ENCODE results near the gene PLXNC1. TPM values are rescaled to one million over a fixed set of nuclear protein-coding genes. Genes with fewer than 3 reads are reported as not detected.

Gene PLXNC1
- total RNA-seq, 1 experiment from 2014 or later = 1.3 TPM

- no TSS peak for BruUV-seq (replicated peaks)
- H3K27ac Mint-ChIP-seq (ENCODE audit: unreplicated experiment) = no peak overlapping the region
- H3K27me3 Mint-ChIP-seq (ENCODE audit: unreplicated experiment) = peaks cover 62% of the 10 kb centered on the region
- TF ChIP-seq, protein P1, sequence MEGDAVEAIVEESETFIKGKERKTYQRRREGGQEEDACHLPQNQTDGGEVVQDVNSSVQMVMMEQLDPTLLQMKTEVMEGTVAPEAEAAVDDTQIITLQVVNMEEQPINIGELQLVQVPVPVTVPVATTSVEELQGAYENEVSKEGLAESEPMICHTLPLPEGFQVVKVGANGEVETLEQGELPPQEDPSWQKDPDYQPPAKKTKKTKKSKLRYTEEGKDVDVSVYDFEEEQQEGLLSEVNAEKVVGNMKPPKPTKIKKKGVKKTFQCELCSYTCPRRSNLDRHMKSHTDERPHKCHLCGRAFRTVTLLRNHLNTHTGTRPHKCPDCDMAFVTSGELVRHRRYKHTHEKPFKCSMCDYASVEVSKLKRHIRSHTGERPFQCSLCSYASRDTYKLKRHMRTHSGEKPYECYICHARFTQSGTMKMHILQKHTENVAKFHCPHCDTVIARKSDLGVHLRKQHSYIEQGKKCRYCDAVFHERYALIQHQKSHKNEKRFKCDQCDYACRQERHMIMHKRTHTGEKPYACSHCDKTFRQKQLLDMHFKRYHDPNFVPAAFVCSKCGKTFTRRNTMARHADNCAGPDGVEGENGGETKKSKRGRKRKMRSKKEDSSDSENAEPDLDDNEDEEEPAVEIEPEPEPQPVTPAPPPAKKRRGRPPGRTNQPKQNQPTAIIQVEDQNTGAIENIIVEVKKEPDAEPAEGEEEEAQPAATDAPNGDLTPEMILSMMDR (IDR thresholded peaks at IDR 0.05; ENCODE audit: unreplicated experiment) = no peak
- no peak for DNase-seq
- CTCF ChIA-PET = no interaction called here
- intact Hi-C loops (cut with micrococcal nuclease; ENCODE audit: unreplicated experiment) = no loop called here
- no peaks in the 10 kb centered on the region for H3K36me3 Mint-ChIP-seq (ENCODE audit: insufficient read depth, unreplicated experiment)
- no peaks in the 10 kb centered on the region for H3K9me3 Mint-ChIP-seq (ENCODE audit: low read depth, unreplicated experiment)
- no peak overlapping the region for H3K4me3 Mint-ChIP-seq (ENCODE audit: low read depth, unreplicated experiment)
- no peaks in the 10 kb centered on the region for H3K4me1 Mint-ChIP-seq (ENCODE audit: low read depth, unreplicated experiment)
Observed at GRCh38 chr12:94231709-94232108, 83.3 kb downstream of the PLXNC1 start.

DNA sequence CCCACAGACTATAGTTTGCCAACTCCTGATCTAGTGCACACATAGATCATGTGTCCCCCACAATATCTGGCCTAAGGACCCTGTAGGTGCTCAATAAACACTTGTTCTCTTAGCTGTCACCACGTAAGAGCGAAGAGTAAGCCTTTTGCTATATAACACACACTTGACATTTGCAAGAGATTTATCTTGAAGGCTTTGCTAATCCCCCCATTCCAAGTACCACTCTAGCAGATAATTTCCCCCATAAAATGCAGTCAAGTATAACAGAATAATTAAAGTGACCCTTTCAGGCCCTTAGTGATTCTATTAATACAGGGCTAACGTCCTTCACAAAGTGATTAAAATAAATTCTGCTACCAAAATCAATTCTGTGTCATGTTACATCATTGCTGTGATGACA, 87.5 kb downstream of the PLXNC1 start:
- H3K4me3 Mint-ChIP-seq (ENCODE audit: low read depth, unreplicated experiment) = no peak overlapping the region
- H3K27me3 Mint-ChIP-seq (ENCODE audit: unreplicated experiment) = peaks cover 73% of the 10 kb centered on the region
- H3K36me3 Mint-ChIP-seq (ENCODE audit: insufficient read depth, unreplicated experiment) = no peaks in the 10 kb centered on the region
- no peaks in the 10 kb centered on the region for H3K9me3 Mint-ChIP-seq (ENCODE audit: low read depth, unreplicated experiment)
- H3K27ac Mint-ChIP-seq (ENCODE audit: unreplicated experiment) = no peak overlapping the region
- CTCF ChIA-PET = no interaction called here
- TF ChIP-seq, protein P1 (IDR thresholded peaks at IDR 0.05; ENCODE audit: unreplicated experiment) = no peak
- H3K4me1 Mint-ChIP-seq (ENCODE audit: low read depth, unreplicated experiment) = no peaks in the 10 kb centered on the region
- intact Hi-C loops (cut with micrococcal nuclease; ENCODE audit: unreplicated experiment) = no loop called here
- DNase-seq = no peak
- BruUV-seq (replicated peaks) = no TSS peak

- BruUV-seq (replicated peaks) = no TSS peak
- Mint-ChIP-seq H3K4me1 (ENCODE audit: low read depth, unreplicated experiment) (no peaks in the 10 kb centered on the region), H3K9me3 (ENCODE audit: low read depth, unreplicated experiment) (no peaks in the 10 kb centered on the region), H3K36me3 (ENCODE audit: insufficient read depth, unreplicated experiment) (no peaks in the 10 kb centered on the region), H3K27me3 (ENCODE audit: unreplicated experiment) (peaks cover 72% of the 10 kb centered on the region), H3K4me3 (ENCODE audit: low read depth, unreplicated experiment) (no peak overlapping the region), H3K27ac (ENCODE audit: unreplicated experiment) (no peak overlapping the region)
- TF ChIP-seq, protein P1 (IDR thresholded peaks at IDR 0.05; ENCODE audit: unreplicated experiment) = no peak
- CTCF ChIA-PET = no interaction called here
- intact Hi-C loops (cut with micrococcal nuclease; ENCODE audit: unreplicated experiment) = no loop called here
- no peak for DNase-seq
Observed at GRCh38 chr12:94239332-94239993, 91.1 kb downstream of the PLXNC1 start.

GRCh38 chr12:94240171-94240570, 91.8 kb downstream of the PLXNC1 start:
- no peaks in the 10 kb centered on the region for H3K4me1 Mint-ChIP-seq (ENCODE audit: low read depth, unreplicated experiment)
- intact Hi-C loops (cut with micrococcal nuclease; ENCODE audit: unreplicated experiment) = no loop called here
- DNase-seq = no peak
- TF ChIP-seq, protein P1 (IDR thresholded peaks at IDR 0.05; ENCODE audit: unreplicated experiment) = no peak
- no peak overlapping the region for H3K27ac Mint-ChIP-seq (ENCODE audit: unreplicated experiment)
- BruUV-seq (replicated peaks) = no TSS peak
- no peaks in the 10 kb centered on the region for H3K9me3 Mint-ChIP-seq (ENCODE audit: low read depth, unreplicated experiment)
- CTCF ChIA-PET = no interaction called here
- H3K27me3 Mint-ChIP-seq (ENCODE audit: unreplicated experiment) = peaks cover 72% of the 10 kb centered on the region
- H3K4me3 Mint-ChIP-seq (ENCODE audit: low read depth, unreplicated experiment) = no peak overlapping the region
- H3K36me3 Mint-ChIP-seq (ENCODE audit: insufficient read depth, unreplicated experiment) = no peaks in the 10 kb centered on the region

Data from Calu3 (cell line).